Breast epithelium (tissue), 4 donors: ENCODE data around the gene DIP2A. TPM values are rescaled to one million over a fixed set of nuclear protein-coding genes. Genes with fewer than 3 reads are reported as not detected.

ENCODE experiments used
- DNase-seq, 2 donors: peaks; one replicate each; pipeline ENCODE4 v3.0.0-alpha.2; 2019; ENCODE audit warnings: low spot score in 2 of 2
- H3K27ac ChIP-seq, 2 donors: fragments of 200-600 bp; sonication (generic) in 1 of 2; one replicate each; pipeline ENCODE4 v1.5.1; 2016 to 2019; ENCODE audit warnings: mild to moderate bottlenecking in 1 of 2
- H3K27me3 ChIP-seq, 2 donors: fragments of 200-600 bp; sonication (generic) in 1 of 2; one replicate each; pipeline versions ENCODE4 v1.5.1 to v1.6.0; 2017 to 2019; ENCODE audit warnings: control low read depth in 1 of 2, mild to moderate bottlenecking in 1 of 2
- H3K36me3 ChIP-seq: fragments of 200-600 bp; one replicate; pipeline ENCODE4 v1.5.1; 2019
- H3K4me1 ChIP-seq, 2 donors: fragments of 200-600 bp; sonication (generic); one replicate each; pipeline ENCODE4 v1.5.1; 2016 to 2019; ENCODE audit warnings: control low read depth in 1 of 2
- H3K4me3 ChIP-seq, 3 donors: fragments of 200-600 bp; sonication (generic); 1 replicate in 2 of 3; 2 replicates in 1 of 3; pipeline ENCODE4 v1.5.1; 2016 to 2019; ENCODE audit warnings: mild to moderate bottlenecking in 3 of 3, moderate library complexity in 2 of 3
- H3K9me3 ChIP-seq, 2 donors: fragments of 200-600 bp; sonication (generic) in 1 of 2; one replicate each; pipeline ENCODE4 v1.5.1; 2016 to 2019; ENCODE audit warnings: control low read depth in 1 of 2
- POLR2A ChIP-seq: fragments of 450-650 bp; IDR thresholded peaks from one replicate; pipeline ENCODE4 v1.6.1; 2016; ENCODE audit warnings: antibody characterized with exemption, mild to moderate bottlenecking, moderate library complexity
- POLR2AphosphoS5 ChIP-seq, 3 donors: sonication (generic); formaldehyde crosslinking; IDR thresholded peaks; one replicate each; pipeline ENCODE4 v1.6.1; 2017; ENCODE audit warnings: antibody characterized with exemption in 3 of 3
- intact Hi-C: fragments of 100-400 bp; cut with DNase I; formaldehyde crosslinking; loops from one replicate; pipeline ENCODE4 v1.15.1; 2023; ENCODE audit warnings: low total_unique reads
- total RNA-seq, 3 donors: library from RNA; depleted of rRNA; stranded (reverse); fragments of >200 nt; gene quantifications; one replicate each; pipeline ENCODE4 v1.1.0, GENCODE V29; 2016
- TF ChIP-seq, protein P1 (sequence below), 3 donors: fragments of 450-650 bp; IDR thresholded peaks; one replicate each; pipeline ENCODE4 v1.5.1; 2016 to 2017; ENCODE audit warnings: antibody characterized with exemption in 3 of 3, mild to moderate bottlenecking in 3 of 3, moderate library complexity in 3 of 3

Gene DIP2A
- total RNA-seq, 3 donors from 2014 or later, result 32.6 to 43.9 (median 42.0) TPM

DNA sequence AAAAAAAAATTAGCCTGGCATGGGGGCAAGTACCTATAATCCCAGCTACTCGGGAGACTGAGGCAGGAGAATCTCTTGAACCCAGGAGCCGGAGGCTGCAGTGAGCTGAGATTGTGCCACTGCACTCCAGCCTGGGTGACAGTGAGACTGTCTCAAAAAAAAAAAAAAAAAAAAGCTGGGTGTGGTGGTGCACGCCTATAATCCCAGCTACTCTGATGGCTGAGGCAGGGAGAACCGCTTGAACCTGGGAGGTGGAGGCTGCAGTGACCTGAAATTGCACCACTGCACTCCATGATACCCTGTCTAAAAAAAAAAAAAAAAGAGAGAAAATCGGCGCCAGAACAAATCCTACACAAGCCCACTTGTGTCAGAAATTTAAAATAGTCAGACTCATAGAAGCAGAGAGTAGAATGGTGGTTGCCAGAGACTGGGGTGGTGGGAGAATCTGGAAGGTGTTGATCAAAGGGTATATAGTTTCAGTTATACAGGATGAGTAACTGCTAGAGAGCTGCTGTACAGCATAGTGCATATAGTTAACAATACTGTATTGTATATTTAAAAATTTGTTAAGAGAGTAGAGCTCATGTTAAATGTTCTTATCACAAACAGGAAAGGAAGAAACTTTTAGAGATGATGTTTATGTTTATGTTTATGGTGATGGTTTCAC, 9.6 kb downstream of the DIP2A start:
- Histone ChIP-seq H3K27me3 (no peaks in the 10 kb centered on the region), H3K9me3 (no peaks in the 10 kb centered on the region), H3K27ac (no peak overlapping the region), H3K4me3 (no peak overlapping the region), H3K4me1 (no peaks in the 10 kb centered on the region), H3K36me3 (no peaks in the 10 kb centered on the region)
- no peak for DNase-seq
- TF ChIP-seq POLR2AphosphoS5 (IDR thresholded peaks at IDR 0.05) (no peak), POLR2A (no peak)
- TF ChIP-seq, protein P1, sequence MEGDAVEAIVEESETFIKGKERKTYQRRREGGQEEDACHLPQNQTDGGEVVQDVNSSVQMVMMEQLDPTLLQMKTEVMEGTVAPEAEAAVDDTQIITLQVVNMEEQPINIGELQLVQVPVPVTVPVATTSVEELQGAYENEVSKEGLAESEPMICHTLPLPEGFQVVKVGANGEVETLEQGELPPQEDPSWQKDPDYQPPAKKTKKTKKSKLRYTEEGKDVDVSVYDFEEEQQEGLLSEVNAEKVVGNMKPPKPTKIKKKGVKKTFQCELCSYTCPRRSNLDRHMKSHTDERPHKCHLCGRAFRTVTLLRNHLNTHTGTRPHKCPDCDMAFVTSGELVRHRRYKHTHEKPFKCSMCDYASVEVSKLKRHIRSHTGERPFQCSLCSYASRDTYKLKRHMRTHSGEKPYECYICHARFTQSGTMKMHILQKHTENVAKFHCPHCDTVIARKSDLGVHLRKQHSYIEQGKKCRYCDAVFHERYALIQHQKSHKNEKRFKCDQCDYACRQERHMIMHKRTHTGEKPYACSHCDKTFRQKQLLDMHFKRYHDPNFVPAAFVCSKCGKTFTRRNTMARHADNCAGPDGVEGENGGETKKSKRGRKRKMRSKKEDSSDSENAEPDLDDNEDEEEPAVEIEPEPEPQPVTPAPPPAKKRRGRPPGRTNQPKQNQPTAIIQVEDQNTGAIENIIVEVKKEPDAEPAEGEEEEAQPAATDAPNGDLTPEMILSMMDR (IDR thresholded peaks at IDR 0.05), result no peak
- intact Hi-C loops, result no loop called here

DNA sequence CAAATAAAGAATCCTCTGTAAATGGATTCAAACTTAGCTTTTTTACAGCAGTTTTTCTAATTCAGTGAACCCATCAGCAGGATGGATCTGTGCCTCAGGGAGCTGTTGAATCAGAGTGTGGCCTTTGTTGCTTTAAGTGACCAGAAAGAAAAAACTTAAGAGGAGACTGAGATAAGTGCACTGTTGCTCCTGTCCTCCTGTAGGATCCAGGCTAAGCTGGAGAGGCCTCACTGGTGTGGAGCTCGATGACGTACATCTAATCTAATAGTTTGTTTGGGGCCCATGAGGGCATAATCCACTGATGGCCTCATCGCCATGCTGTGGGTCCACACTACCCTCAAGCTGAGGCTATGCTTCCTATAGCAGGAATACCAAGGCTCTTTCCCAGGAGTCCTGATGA, 10.6 kb downstream of the DIP2A start:
- no peak for DNase-seq
- H3K27ac ChIP-seq, result no peak overlapping the region
- no peaks in the 10 kb centered on the region for H3K4me1 ChIP-seq
- H3K27me3 ChIP-seq, result no peaks in the 10 kb centered on the region
- TF ChIP-seq, protein P1 (IDR thresholded peaks at IDR 0.05), result no peak
- TF ChIP-seq POLR2AphosphoS5 (IDR thresholded peaks at IDR 0.05) (no peak), POLR2A (no peak)
- H3K4me3 ChIP-seq, result no peak overlapping the region
- no peaks in the 10 kb centered on the region for H3K36me3 ChIP-seq
- H3K9me3 ChIP-seq, result no peaks in the 10 kb centered on the region
- intact Hi-C loops, result no loop called here

DNA sequence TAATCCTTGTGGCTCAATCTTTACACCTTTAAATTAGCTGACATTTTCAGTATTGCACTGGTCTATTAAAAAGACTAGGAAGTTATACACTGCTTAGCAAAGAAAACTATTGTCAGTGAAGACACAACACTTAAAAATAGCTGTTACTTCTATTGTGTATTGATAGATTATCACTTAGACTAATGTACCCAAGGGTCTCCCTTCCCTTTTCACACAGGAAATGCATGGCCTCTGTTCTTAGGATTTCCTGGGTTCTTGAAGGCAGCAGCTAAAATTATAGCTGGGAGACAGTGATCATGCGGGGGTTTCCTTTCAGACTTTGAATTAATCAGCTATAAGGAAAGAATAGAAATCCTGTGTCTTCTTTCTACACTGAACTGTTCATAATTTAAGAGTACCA, 12.8 kb downstream of the DIP2A start:
- no peak overlapping the region for H3K4me3 ChIP-seq
- intact Hi-C loops, result no loop called here
- H3K36me3 ChIP-seq, result no peaks in the 10 kb centered on the region
- H3K4me1 ChIP-seq, result no peaks in the 10 kb centered on the region
- DNase-seq, result no peak
- no peak overlapping the region for H3K27ac ChIP-seq
- no peaks in the 10 kb centered on the region for H3K9me3 ChIP-seq
- TF ChIP-seq POLR2AphosphoS5 (IDR thresholded peaks at IDR 0.05) (no peak), POLR2A (no peak)
- TF ChIP-seq, protein P1 (IDR thresholded peaks at IDR 0.05), result no peak
- H3K27me3 ChIP-seq, result no peaks in the 10 kb centered on the region

DNA sequence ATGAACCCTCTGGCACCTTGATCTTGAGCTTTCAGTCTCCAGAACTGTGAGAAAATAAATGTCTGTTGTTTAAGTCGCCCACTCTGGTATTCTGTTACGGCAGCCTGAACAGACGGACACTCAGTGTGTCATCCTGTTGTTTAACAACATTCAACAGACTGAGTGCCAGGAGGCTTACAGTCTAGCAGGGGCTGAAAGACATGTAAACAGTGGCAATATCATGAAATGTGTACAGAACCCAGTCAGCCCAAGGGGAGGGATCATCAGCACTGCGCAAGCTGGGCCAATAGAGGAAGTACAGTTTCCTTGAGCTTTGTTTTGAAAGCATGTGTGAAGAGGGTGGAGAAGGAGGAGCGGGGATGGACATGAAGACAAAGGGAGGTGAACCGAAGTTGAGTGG, 13.6 kb downstream of the DIP2A start:
- Histone ChIP-seq H3K27me3 (no peaks in the 10 kb centered on the region), H3K9me3 (no peaks in the 10 kb centered on the region), H3K27ac (no peak overlapping the region), H3K4me3 (no peak overlapping the region), H3K36me3 (no peaks in the 10 kb centered on the region), H3K4me1 (no peaks in the 10 kb centered on the region)
- no peak for DNase-seq
- TF ChIP-seq, protein P1 (IDR thresholded peaks at IDR 0.05), result no peak
- no peak for TF ChIP-seq POLR2A
- TF ChIP-seq POLR2AphosphoS5 (IDR thresholded peaks at IDR 0.05), result no peak
- intact Hi-C loops, result no loop called here

DNA sequence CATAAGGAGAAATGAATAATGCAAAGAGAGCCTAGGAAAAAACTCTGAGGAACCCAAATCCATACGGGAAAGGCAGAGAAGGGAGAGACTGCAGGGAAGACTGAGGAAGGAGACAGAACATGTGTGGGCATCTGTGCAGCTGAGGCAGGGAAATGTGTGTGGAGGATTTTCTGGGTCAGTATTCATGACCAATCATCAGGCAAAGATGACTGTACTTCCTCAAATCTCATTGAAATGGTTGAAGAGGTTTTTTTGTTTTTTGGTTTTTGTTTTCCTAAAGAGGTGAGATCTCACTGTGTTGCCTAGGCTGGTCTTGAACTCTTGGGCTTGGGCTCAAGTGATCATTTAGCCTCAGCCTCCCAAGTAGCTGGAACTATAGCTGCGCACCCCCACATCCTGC, 15.7 kb downstream of the DIP2A start:
- Histone ChIP-seq H3K4me1 (no peaks in the 10 kb centered on the region), H3K9me3 (no peaks in the 10 kb centered on the region), H3K27ac (no peak overlapping the region), H3K27me3 (no peaks in the 10 kb centered on the region), H3K4me3 (no peak overlapping the region), H3K36me3 (no peaks in the 10 kb centered on the region)
- intact Hi-C loops, result no loop called here
- DNase-seq, result no peak
- TF ChIP-seq POLR2AphosphoS5 (IDR thresholded peaks at IDR 0.05) (no peak), POLR2A (no peak)
- TF ChIP-seq, protein P1 (IDR thresholded peaks at IDR 0.05), result no peak
